ENCODE results near the gene RPL22. TPM values are rescaled to one million over a fixed set of nuclear protein-coding genes. Genes with fewer than 3 reads are reported as not detected.

Gene RPL22
- total and polyA plus RNA-seq, 4 donors: 186 to 985 (median 248) TPM

DNA sequence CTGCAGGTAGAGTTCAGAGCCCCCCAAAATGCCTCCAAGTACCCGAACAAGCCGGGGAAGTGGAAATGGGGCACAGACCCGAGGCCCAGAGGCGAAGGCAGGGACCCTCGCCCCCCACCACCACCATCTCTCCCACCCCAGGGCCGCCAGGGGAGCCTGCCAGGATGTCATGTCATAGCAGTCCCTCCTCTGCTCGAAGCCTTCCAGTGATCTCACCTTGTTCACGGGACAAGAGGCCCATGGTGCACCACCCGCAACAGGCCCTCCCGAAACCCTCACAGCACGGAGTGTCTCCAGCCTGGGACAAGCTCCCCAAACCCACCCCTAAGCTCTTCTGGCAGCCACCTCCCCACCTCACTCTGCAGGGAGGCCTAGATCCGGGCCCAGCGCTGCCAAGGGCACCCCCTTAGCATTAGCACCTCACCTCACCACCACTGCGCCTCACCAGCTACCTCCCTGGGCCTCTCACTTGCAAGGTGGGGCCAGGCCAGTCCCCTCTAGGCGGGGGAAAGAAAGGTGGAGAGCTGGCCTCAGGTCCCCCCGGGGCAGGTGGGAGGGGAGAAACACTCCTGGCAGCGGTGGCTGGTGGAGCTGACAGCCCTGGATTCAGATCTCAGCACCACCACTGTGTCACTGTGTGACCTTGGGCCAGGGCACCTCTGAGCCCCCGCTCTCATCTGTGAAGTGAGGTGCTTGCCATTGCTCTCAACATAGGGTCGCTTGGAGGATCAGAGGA lies 32.6 kb downstream of the RPL22 start:
- peaks cover 0 to 1% (median 0%) of the 10 kb centered on the region in 4 donors for H3K9me3 ChIP-seq (ENCODE audit: control insufficient read depth in 4 of 4, insufficient read depth in 3 of 4, low read length in 3 of 4)
- no peaks in the 10 kb centered on the region for H3K36me3 ChIP-seq (ENCODE audit: control insufficient read depth in 4 of 4, insufficient read depth in 4 of 4, low read length in 4 of 4)
- no peak for DNase-seq
- WGBS, 2 donors: 81 to 86% methylated on average over 19 of the region's 19 CpGs
- H3K4me3 ChIP-seq: no peak overlapping the region
- no peak overlapping the region for H3K27ac ChIP-seq (ENCODE audit: low read depth in 1 of 2, low read length in 1 of 2)
- H3K9ac ChIP-seq (ENCODE audit: insufficient read depth in 1 of 2, low read length in 2 of 2): no peak overlapping the region
- TF ChIP-seq, protein P1, sequence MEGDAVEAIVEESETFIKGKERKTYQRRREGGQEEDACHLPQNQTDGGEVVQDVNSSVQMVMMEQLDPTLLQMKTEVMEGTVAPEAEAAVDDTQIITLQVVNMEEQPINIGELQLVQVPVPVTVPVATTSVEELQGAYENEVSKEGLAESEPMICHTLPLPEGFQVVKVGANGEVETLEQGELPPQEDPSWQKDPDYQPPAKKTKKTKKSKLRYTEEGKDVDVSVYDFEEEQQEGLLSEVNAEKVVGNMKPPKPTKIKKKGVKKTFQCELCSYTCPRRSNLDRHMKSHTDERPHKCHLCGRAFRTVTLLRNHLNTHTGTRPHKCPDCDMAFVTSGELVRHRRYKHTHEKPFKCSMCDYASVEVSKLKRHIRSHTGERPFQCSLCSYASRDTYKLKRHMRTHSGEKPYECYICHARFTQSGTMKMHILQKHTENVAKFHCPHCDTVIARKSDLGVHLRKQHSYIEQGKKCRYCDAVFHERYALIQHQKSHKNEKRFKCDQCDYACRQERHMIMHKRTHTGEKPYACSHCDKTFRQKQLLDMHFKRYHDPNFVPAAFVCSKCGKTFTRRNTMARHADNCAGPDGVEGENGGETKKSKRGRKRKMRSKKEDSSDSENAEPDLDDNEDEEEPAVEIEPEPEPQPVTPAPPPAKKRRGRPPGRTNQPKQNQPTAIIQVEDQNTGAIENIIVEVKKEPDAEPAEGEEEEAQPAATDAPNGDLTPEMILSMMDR (IDR thresholded peaks at IDR 0.05; ENCODE audit: control extremely low read depth, extremely low read depth): no peak
- H3K27me3 ChIP-seq (ENCODE audit: control insufficient read depth in 3 of 3, insufficient read depth in 3 of 3, low read length in 2 of 3): peaks cover 0 to 7% (median 7%) of the 10 kb centered on the region in 3 donors
- ATAC-seq (ENCODE audit: insufficient read depth, low FRiP score): no peak
- H3K4me1 ChIP-seq (ENCODE audit: control insufficient read depth in 5 of 5, insufficient read depth in 5 of 5, low read length in 5 of 5): peaks cover 0 to 4% (median 0%) of the 10 kb centered on the region in 5 donors

DNA sequence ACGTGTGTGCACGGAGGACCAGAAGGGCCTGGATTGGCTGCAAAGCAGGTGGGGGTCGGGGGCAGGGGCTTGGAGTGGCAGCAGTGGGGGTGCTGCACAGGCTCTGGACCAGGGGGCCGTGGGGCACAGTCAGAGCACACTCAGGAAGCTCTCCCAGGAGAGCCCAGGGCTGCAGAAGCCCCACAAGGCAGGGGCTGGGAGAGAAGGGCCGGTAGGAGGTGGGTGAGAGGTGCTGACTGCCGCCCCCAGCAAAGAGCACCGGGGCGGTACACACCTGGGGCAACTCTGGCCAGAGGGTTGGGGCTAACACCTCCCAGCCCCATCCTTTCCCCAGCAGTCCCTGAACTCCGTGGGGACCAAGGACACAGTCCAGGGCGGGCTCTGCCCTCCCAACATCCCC lies 33.2 kb downstream of the RPL22 start:
- Histone ChIP-seq H3K27me3 (ENCODE audit: control insufficient read depth in 3 of 3, insufficient read depth in 3 of 3, low read length in 2 of 3) (peaks cover 0 to 7% (median 7%) of the 10 kb centered on the region in 3 donors), H3K4me3 (no peak overlapping the region), H3K36me3 (ENCODE audit: control insufficient read depth in 4 of 4, insufficient read depth in 4 of 4, low read length in 4 of 4) (no peaks in the 10 kb centered on the region), H3K4me1 (ENCODE audit: control insufficient read depth in 5 of 5, insufficient read depth in 5 of 5, low read length in 5 of 5) (peaks cover 0 to 4% (median 0%) of the 10 kb centered on the region in 5 donors), H3K27ac (ENCODE audit: low read depth in 1 of 2, low read length in 1 of 2) (no peak overlapping the region), H3K9me3 (ENCODE audit: control insufficient read depth in 4 of 4, insufficient read depth in 3 of 4, low read length in 3 of 4) (peaks cover 0 to 1% (median 0%) of the 10 kb centered on the region in 4 donors), H3K9ac (ENCODE audit: insufficient read depth in 1 of 2, low read length in 2 of 2) (no peak overlapping the region)
- TF ChIP-seq, protein P1 (IDR thresholded peaks at IDR 0.05; ENCODE audit: control extremely low read depth, extremely low read depth): no peak
- WGBS, 2 donors: 63 to 70% methylated on average over 10 of the region's 10 CpGs
- no peak for ATAC-seq (ENCODE audit: insufficient read depth, low FRiP score)
- no peak for DNase-seq

DNA sequence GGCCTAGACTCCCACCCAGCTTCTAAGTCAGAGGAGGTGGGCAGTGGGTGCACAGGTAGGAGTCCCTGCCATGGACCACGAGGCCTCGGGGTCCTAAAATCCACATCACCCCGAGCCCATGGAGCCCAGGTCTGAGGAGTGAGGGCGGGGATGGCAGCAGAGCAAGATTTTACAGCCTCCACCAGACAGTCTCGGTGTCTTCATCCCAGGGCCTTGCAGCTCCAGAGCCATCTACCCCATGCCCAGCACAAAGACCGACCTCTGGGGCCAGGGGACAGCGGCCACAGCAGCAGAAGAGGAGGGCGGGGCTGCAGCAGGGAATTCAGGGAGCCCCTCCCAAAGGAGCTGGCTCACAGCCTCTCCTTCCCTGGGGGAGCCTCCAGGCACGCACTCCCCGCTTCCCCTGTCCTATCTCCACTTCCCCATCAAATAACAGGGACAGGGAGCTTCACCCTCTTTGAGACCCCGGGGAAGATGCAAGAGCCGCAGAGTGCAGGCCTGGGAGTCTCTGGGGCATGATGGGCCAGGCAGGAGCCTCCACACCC lies 33.9 kb downstream of the RPL22 start:
- H3K36me3 ChIP-seq (ENCODE audit: control insufficient read depth in 4 of 4, insufficient read depth in 4 of 4, low read length in 4 of 4): no peaks in the 10 kb centered on the region
- TF ChIP-seq, protein P1 (IDR thresholded peaks at IDR 0.05; ENCODE audit: control extremely low read depth, extremely low read depth): no peak
- no peak overlapping the region for H3K9ac ChIP-seq (ENCODE audit: insufficient read depth in 1 of 2, low read length in 2 of 2)
- WGBS, 2 donors: 71 to 79% methylated on average over 10 to 12 of the region's 12 CpGs
- H3K27me3 ChIP-seq (ENCODE audit: control insufficient read depth in 3 of 3, insufficient read depth in 3 of 3, low read length in 2 of 3): peaks cover 0 to 7% (median 5%) of the 10 kb centered on the region in 3 donors
- DNase-seq (no peak), ATAC-seq (ENCODE audit: insufficient read depth, low FRiP score) (no peak)
- H3K9me3 ChIP-seq (ENCODE audit: control insufficient read depth in 4 of 4, insufficient read depth in 3 of 4, low read length in 3 of 4): peaks cover 0 to 1% (median 0%) of the 10 kb centered on the region in 4 donors
- H3K27ac ChIP-seq (ENCODE audit: low read depth in 1 of 2, low read length in 1 of 2): no peak overlapping the region
- no peaks in the 10 kb centered on the region for H3K4me1 ChIP-seq (ENCODE audit: control insufficient read depth in 5 of 5, insufficient read depth in 5 of 5, low read length in 5 of 5)
- H3K4me3 ChIP-seq: no peak overlapping the region
